Activated T-helper 1 cell treated with anti-CD3 and anti-CD28 coated beads, Interleukin-12 subunit alpha, Interleukin-12 subunit beta, Interleukin-2, Interleukin-4 antibody, amounts not matched to agents 30 ng/mL and 10 ng/mL and 1 ng/mL, durations not matched to agents 14 hours and 24 hours and 36 hours (primary cell): ENCODE measurements around the gene POLR1A. TPM values are rescaled to one million over a fixed set of nuclear protein-coding genes. Genes with fewer than 3 reads are reported as not detected.

Experiments used
- DNase-seq: peaks from one replicate; pipeline ENCODE4 v3.0.0; 2021; ENCODE audit warnings: low spot score
- H3K27ac Mint-ChIP-seq: one replicate; pipeline ENCODE4 v1.8.0; 2021; ENCODE audit warnings: mild to moderate bottlenecking, mixed read lengths
- H3K27me3 Mint-ChIP-seq: one replicate; pipeline ENCODE4 v1.8.0; 2022; ENCODE audit warnings: mild to moderate bottlenecking, moderate library complexity, mixed read lengths; ENCODE audit not compliant: insufficient read depth
- H3K36me3 Mint-ChIP-seq: one replicate; pipeline ENCODE4 v1.8.0; 2021; ENCODE audit warnings: low read depth, mixed read lengths
- H3K4me1 Mint-ChIP-seq: one replicate; pipeline ENCODE4 v1.8.0; 2021; ENCODE audit warnings: low read depth, mixed read lengths
- H3K4me3 Mint-ChIP-seq: one replicate; pipeline ENCODE4 v1.8.0; 2021; ENCODE audit warnings: mild to moderate bottlenecking, moderate library complexity, mixed read lengths
- H3K9me3 Mint-ChIP-seq: one replicate; pipeline ENCODE4 v1.8.0; 2021; ENCODE audit warnings: mixed read lengths
- intact Hi-C: fragments of 100-400 bp; cut with micrococcal nuclease; formaldehyde crosslinking; loops from one replicate; pipeline ENCODE4 v1.15.1; 2024
- total RNA-seq: library from RNA; stranded (reverse); gene quantifications from 2 replicates; pipeline ENCODE4 v1.2.3, GENCODE V29; 2022

The POLR1A gene
- total RNA-seq, 1 donor from 2014 or later: 69.7 TPM

- H3K27me3 Mint-ChIP-seq: no peaks in the 10 kb centered on the region
- intact Hi-C loops: loop anchor here (5.0 kb wide), 1 partner anchor 33 kb away; no protein-coding TSS in a partner anchor
- H3K27ac Mint-ChIP-seq: no peak overlapping the region
- peaks cover 63% of the 10 kb centered on the region for H3K36me3 Mint-ChIP-seq
- H3K4me1 Mint-ChIP-seq: peaks cover 9% of the 10 kb centered on the region
- no peaks in the 10 kb centered on the region for H3K9me3 Mint-ChIP-seq
- DNase-seq: no peak
- H3K4me3 Mint-ChIP-seq: no peak overlapping the region
Measured at GRCh38 chr2:86124683-86125082, 19.0 kb upstream of the POLR1A start.

GRCh38 chr2:86123328-86123925 is 17.7 kb upstream of the POLR1A start:
- Mint-ChIP-seq H3K27ac (no peak overlapping the region), H3K4me3 (no peak overlapping the region), H3K4me1 (peaks cover 9% of the 10 kb centered on the region), H3K27me3 (no peaks in the 10 kb centered on the region), H3K36me3 (peaks cover 59% of the 10 kb centered on the region), H3K9me3 (no peaks in the 10 kb centered on the region)
- DNase-seq: no peak
- intact Hi-C loops: loop anchor here (5.0 kb wide), 1 partner anchor 34 kb away; no protein-coding TSS in a partner anchor

GRCh38 chr2:86118130-86118529 is 12.4 kb upstream of the POLR1A start:
- Mint-ChIP-seq H3K4me1 (no peaks in the 10 kb centered on the region), H3K27ac (no peak overlapping the region), H3K4me3 (no peak overlapping the region), H3K36me3 (peaks cover 53% of the 10 kb centered on the region), H3K27me3 (no peaks in the 10 kb centered on the region), H3K9me3 (no peaks in the 10 kb centered on the region)
- no peak for DNase-seq
- intact Hi-C loops: no loop called here

- H3K27ac Mint-ChIP-seq: peak overlapping the region; percentile 99
- DNase-seq: no peak
- H3K4me1 Mint-ChIP-seq: peaks cover 55% of the 10 kb centered on the region
- H3K9me3 Mint-ChIP-seq: peaks cover 5% of the 10 kb centered on the region
- H3K36me3 Mint-ChIP-seq: peaks cover 38% of the 10 kb centered on the region
- no peaks in the 10 kb centered on the region for H3K27me3 Mint-ChIP-seq
- intact Hi-C loops: loop anchor here (5.0 kb wide), 2 partner anchors 570 to 690 kb away; partner anchors contain the start of genes MAT2A and SH2D6
- H3K4me3 Mint-ChIP-seq: peak overlapping the region; percentile 91
Measured at GRCh38 chr2:86107031-86107430, 1.3 kb upstream of the POLR1A start.

GRCh38 chr2:86105969-86106945 is 571 bp upstream of the POLR1A start, which contains the start of gene PTCD3:
TSS of gene PTCD3 (plus strand) at chr2:86106235. CDS start at chr2:86106248, 13 bp downstream.
- H3K4me1 Mint-ChIP-seq: peaks cover 60% of the 10 kb centered on the region
- peak within 1 kb of the TSS; percentile 99 for H3K27ac Mint-ChIP-seq
- peak; percentile 92 for DNase-seq
- peak within 1 kb of the TSS; percentile 91 for H3K4me3 Mint-ChIP-seq
- no peaks in the 10 kb centered on the region for H3K27me3 Mint-ChIP-seq
- H3K9me3 Mint-ChIP-seq: peaks cover 5% of the 10 kb centered on the region
- intact Hi-C loops: loop anchor here (1.0 to 5.0 kb wide), 12 partner anchors 26 to 752 kb away; partner anchors contain the start of genes C2orf68, ELMOD3, IMMT and MAT2A
- H3K36me3 Mint-ChIP-seq: peaks cover 43% of the 10 kb centered on the region

- Mint-ChIP-seq H3K4me3 (no peak overlapping the region), H3K4me1 (peaks cover 53% of the 10 kb centered on the region), H3K36me3 (peaks cover 42% of the 10 kb centered on the region), H3K27me3 (no peaks in the 10 kb centered on the region), H3K27ac (no peak overlapping the region), H3K9me3 (peaks cover 5% of the 10 kb centered on the region)
- intact Hi-C loops: no loop called here
- no peak for DNase-seq
Measured at GRCh38 chr2:86102157-86102556, 3.5 kb downstream of the POLR1A start.

- H3K9me3 Mint-ChIP-seq: peaks cover 5% of the 10 kb centered on the region
- no peak overlapping the region for H3K27ac Mint-ChIP-seq
- H3K27me3 Mint-ChIP-seq: no peaks in the 10 kb centered on the region
- peaks cover 48% of the 10 kb centered on the region for H3K36me3 Mint-ChIP-seq
- H3K4me1 Mint-ChIP-seq: peaks cover 34% of the 10 kb centered on the region
- DNase-seq: no peak
- intact Hi-C loops: no loop called here
- H3K4me3 Mint-ChIP-seq: no peak overlapping the region
Measured at GRCh38 chr2:86097913-86098312, 7.8 kb downstream of the POLR1A start.

GRCh38 chr2:86097114-86097896 is 8.4 kb downstream of the POLR1A start:
- intact Hi-C loops: no loop called here
- Mint-ChIP-seq H3K9me3 (peaks cover 2% of the 10 kb centered on the region), H3K4me3 (no peak overlapping the region), H3K4me1 (peaks cover 28% of the 10 kb centered on the region), H3K27me3 (no peaks in the 10 kb centered on the region), H3K36me3 (peaks cover 43% of the 10 kb centered on the region), H3K27ac (no peak overlapping the region)
- no peak for DNase-seq

DNA sequence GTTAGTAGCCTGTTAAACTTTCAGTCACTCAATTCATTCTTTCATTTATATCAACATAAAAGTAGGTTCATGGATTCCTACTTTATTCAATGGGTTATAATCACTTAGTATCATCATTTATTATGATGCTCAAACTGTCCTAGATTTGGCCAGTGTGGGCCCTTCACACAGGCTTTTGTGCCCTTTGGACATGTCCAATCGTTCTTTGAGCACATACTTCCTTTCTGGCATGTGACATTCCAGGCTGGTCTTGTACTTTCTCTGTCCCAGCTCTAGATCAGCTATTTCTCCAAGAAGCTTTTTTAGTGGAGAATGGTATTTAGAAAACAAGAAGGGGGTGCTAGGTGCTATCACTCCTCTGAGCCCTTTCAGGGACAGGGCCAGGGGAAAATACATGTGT is 11.5 kb downstream of the POLR1A start:
- intact Hi-C loops: no loop called here
- H3K9me3 Mint-ChIP-seq: no peaks in the 10 kb centered on the region
- no peaks in the 10 kb centered on the region for H3K27me3 Mint-ChIP-seq
- H3K36me3 Mint-ChIP-seq: peaks cover 46% of the 10 kb centered on the region
- no peak for DNase-seq
- peaks cover 19% of the 10 kb centered on the region for H3K4me1 Mint-ChIP-seq
- H3K27ac Mint-ChIP-seq: no peak overlapping the region
- no peak overlapping the region for H3K4me3 Mint-ChIP-seq

DNA sequence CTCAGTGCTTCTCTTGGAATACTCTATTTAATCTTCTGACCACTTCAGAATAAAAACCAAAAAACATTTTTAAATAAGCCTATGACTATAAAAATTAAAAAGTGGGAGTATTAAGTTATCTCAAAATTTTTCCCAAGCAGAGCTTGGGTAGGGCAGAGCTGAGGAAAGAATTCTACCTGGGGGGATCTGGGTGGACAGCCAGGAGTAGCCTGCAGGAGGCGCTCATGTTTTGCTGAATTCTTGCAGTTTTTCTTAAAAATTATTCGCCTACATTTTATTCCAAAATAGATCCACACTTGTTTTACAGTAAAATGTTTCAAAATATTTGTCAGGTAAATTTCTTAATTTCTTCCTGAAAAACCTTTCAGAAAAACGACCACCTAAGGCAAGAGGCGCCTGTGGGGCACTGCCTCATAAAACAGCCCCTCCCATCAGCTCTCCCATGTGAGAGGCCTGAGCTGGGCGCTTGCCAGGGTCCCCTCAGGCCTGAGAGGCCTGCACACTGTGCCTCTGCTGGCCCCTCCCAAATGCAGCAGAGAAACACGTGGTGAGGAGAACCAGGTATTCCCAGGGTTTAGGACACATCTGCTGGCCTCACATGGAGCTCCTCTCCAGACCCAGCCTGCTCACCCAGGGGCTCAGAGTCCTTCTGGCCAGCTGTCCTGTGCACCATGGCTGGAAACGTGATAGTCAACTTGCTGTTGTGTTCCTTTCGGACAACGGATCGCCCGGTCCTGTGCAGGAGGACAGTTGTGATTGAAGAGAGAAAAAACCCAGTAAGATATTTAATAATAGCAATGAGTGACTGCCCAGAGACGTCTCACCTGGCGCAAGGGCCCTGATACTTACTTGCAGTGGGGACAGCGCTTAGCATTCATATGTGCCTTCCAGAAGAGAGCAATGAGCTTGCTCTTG is 17.5 kb downstream of the POLR1A start:
- no peaks in the 10 kb centered on the region for H3K27me3 Mint-ChIP-seq
- H3K4me1 Mint-ChIP-seq: no peaks in the 10 kb centered on the region
- H3K4me3 Mint-ChIP-seq: no peak overlapping the region
- intact Hi-C loops: no loop called here
- DNase-seq: no peak
- no peak overlapping the region for H3K27ac Mint-ChIP-seq
- H3K36me3 Mint-ChIP-seq: peaks cover 37% of the 10 kb centered on the region
- no peaks in the 10 kb centered on the region for H3K9me3 Mint-ChIP-seq

- intact Hi-C loops: no loop called here
- DNase-seq: no peak
- Mint-ChIP-seq H3K4me1 (peaks cover 32% of the 10 kb centered on the region), H3K36me3 (peaks cover 36% of the 10 kb centered on the region), H3K4me3 (no peak overlapping the region), H3K27ac (no peak overlapping the region), H3K9me3 (no peaks in the 10 kb centered on the region), H3K27me3 (no peaks in the 10 kb centered on the region)
Measured at GRCh38 chr2:86082756-86083155, 22.9 kb downstream of the POLR1A start.

GRCh38 chr2:86081724-86082123 is 24.0 kb downstream of the POLR1A start:
- Mint-ChIP-seq H3K36me3 (peaks cover 45% of the 10 kb centered on the region), H3K4me1 (peaks cover 42% of the 10 kb centered on the region), H3K27me3 (no peaks in the 10 kb centered on the region), H3K9me3 (no peaks in the 10 kb centered on the region), H3K27ac (no peak overlapping the region), H3K4me3 (no peak overlapping the region)
- no peak for DNase-seq
- intact Hi-C loops: no loop called here
